Lower leg skin (tissue), 4 donors: ENCODE measurements around the gene SLC66A1. TPM values are rescaled to one million over a fixed set of nuclear protein-coding genes. Genes with fewer than 3 reads are reported as not detected.
A peak's percentile ranks its signal among the peaks of the same experiment; 100 is the strongest.

Experiments
- DNase-seq, 2 donors: peaks; one replicate each; pipeline ENCODE4 v3.0.0-alpha.2; 2019; ENCODE audit warnings: low spot score in 2 of 2
- H3K4me3 ChIP-seq: fragments of 200-600 bp; sonication (generic); 2 replicates; pipeline ENCODE4 v1.5.1; 2017; ENCODE audit warnings: mild to moderate bottlenecking, low read depth; ENCODE audit not compliant: poor library complexity, severe bottlenecking
- CTCF ChIP-seq, 3 donors: fragments of 450-650 bp; IDR thresholded peaks; one replicate each; pipeline ENCODE4 v1.5.1; 2016; ENCODE audit warnings: antibody characterized with exemption in 3 of 3, mild to moderate bottlenecking in 3 of 3, moderate library complexity in 2 of 3
- POLR2A ChIP-seq, 2 donors: fragments of 450-650 bp; IDR thresholded peaks; one replicate each; pipeline ENCODE4 v1.6.1; 2016 to 2017; ENCODE audit warnings: antibody characterized with exemption in 2 of 2, mild to moderate bottlenecking in 1 of 2, moderate library complexity in 1 of 2
- WGBS, 2 donors: methylation state at CpG; one replicate each; pipeline ENCODE4 v1.1.5; 2018; 5-methylcytosine and 5-hydroxymethylcytosine counted together
- intact Hi-C: fragments of 100-400 bp; cut with DNase I; formaldehyde crosslinking; loops from one replicate; pipeline ENCODE4 v1.15.0; 2023; ENCODE audit warnings: low total_unique reads
- total RNA-seq, 4 donors: library from RNA; depleted of rRNA; stranded (reverse); fragments of >200 nt; gene quantifications; one replicate each; pipeline ENCODE4 v1.1.0, GENCODE V29; 2016

The SLC66A1 gene
- total RNA-seq, 4 donors from 2014 or later = 17.9 to 22.4 (median 19.5) TPM

GRCh38 chr1:19342062-19342750, 30.1 kb downstream of the SLC66A1 start:
- intact Hi-C loops = loop anchor here (5.0 kb wide), 1 partner anchor 360 kb away; no protein-coding TSS in a partner anchor
- TF ChIP-seq CTCF (IDR thresholded peaks at IDR 0.05) (no peak), POLR2A (IDR thresholded peaks at IDR 0.05) (no peak)
- WGBS, 2 donors = 66 to 83% methylated on average over 27 of the region's 27 CpGs
- no peak overlapping the region for H3K4me3 ChIP-seq
- DNase-seq = no peak

- DNase-seq = no peak
- H3K4me3 ChIP-seq = no peak overlapping the region
- intact Hi-C loops = loop anchor here (5.0 kb wide), 1 partner anchor 359 kb away; no protein-coding TSS in a partner anchor
- WGBS, 2 donors = 80 to 82% methylated on average over 29 to 33 of the region's 33 CpGs
- no peak for TF ChIP-seq POLR2A (IDR thresholded peaks at IDR 0.05)
- TF ChIP-seq CTCF (IDR thresholded peaks at IDR 0.05) = no peak
These were observed 30.9 kb downstream of the SLC66A1 start for GRCh38 chr1:19342894-19343616.

- intact Hi-C loops = loop anchor here (5.0 kb wide), 1 partner anchor 359 kb away; no protein-coding TSS in a partner anchor
- no peak for TF ChIP-seq POLR2A (IDR thresholded peaks at IDR 0.05)
- no peak for TF ChIP-seq CTCF (IDR thresholded peaks at IDR 0.05)
- no peak overlapping the region for H3K4me3 ChIP-seq
- WGBS, 2 donors = 84 to 92% methylated on average over 20 of the region's 20 CpGs
- DNase-seq = no peak
These were observed 31.7 kb downstream of the SLC66A1 start for GRCh38 chr1:19343617-19344350.

- H3K4me3 ChIP-seq = no peak overlapping the region
- DNase-seq = peak in 1 of 2 donors; percentile 91
- TF ChIP-seq CTCF (IDR thresholded peaks at IDR 0.05) (peak in 1 of 3 donors; percentile 61), POLR2A (IDR thresholded peaks at IDR 0.05) (no peak)
- WGBS, 2 donors = 35 to 47% methylated on average over 8 to 10 of the region's 12 CpGs
- intact Hi-C loops = loop anchor here (5.0 kb wide), 1 partner anchor 358 kb away; no protein-coding TSS in a partner anchor
These were observed 32.3 kb downstream of the SLC66A1 start for GRCh38 chr1:19344372-19344810.

GRCh38 chr1:19344831-19345230, 32.7 kb downstream of the SLC66A1 start:
- no peak overlapping the region for H3K4me3 ChIP-seq
- intact Hi-C loops = loop anchor here (5.0 kb wide), 2 partner anchors 302 to 357 kb away; no protein-coding TSS in a partner anchor
- WGBS, 2 donors = 56 to 76% methylated on average over 8 to 9 of the region's 11 CpGs
- TF ChIP-seq CTCF (IDR thresholded peaks at IDR 0.05) = no peak
- no peak for TF ChIP-seq POLR2A (IDR thresholded peaks at IDR 0.05)
- no peak for DNase-seq
